HEK293T (cell line): ENCODE data around the gene RUVBL2.

Source experiments
- CTCF ChIA-PET: fragments of 350-600 bp; formaldehyde crosslinking; extraction: SDS; loops from one replicate; lab custom pipeline; 2021; ENCODE audit warnings: antibody characterized with exemption, inconsistent platforms; lab: Yijun Ruan, JAX
- POLR2A ChIA-PET: fragments of 350-600 bp; formaldehyde crosslinking; extraction: SDS; loops from one replicate; lab custom pipeline; 2020; ENCODE audit warnings: antibody characterized with exemption, inconsistent platforms; lab: Yijun Ruan, JAX
- DNase-seq: peaks from one replicate; pipeline ENCODE4 v3.0.0; 2012; ENCODE audit warnings: mixed read lengths; ENCODE audit errors: extremely low spot score
- ARNT ChIP-seq: fragments of 450-650 bp; IDR thresholded peaks from 2 replicates; pipeline ENCODE4 v1.6.1; 2017; ENCODE audit warnings: mild to moderate bottlenecking
- BHLHE40 ChIP-seq: fragments of 450-650 bp; IDR thresholded peaks from 2 replicates; pipeline ENCODE4 v1.6.1; 2016; ENCODE audit warnings: mild to moderate bottlenecking, moderate library complexity, borderline replicate concordance
- CTBP1 ChIP-seq: fragments of 450-650 bp; IDR thresholded peaks from 2 replicates; pipeline ENCODE4 v1.6.1; 2016; ENCODE audit warnings: borderline replicate concordance
- ELF4 ChIP-seq: fragments of 450-650 bp; IDR thresholded peaks from 2 replicates; pipeline ENCODE4 v1.6.1; 2017; ENCODE audit warnings: antibody characterized with exemption
- FOXA1 ChIP-seq: fragments of 450-650 bp; IDR thresholded peaks from 2 replicates; pipeline ENCODE4 v1.6.1; 2016; ENCODE audit warnings: mild to moderate bottlenecking
- FOXK2 ChIP-seq: fragments of 450-650 bp; IDR thresholded peaks from 2 replicates; pipeline ENCODE4 v1.6.1; 2016; ENCODE audit warnings: mild to moderate bottlenecking
- FOXM1 ChIP-seq: fragments of 450-650 bp; IDR thresholded peaks from 2 replicates; pipeline ENCODE4 v1.6.1; 2017; ENCODE audit warnings: mild to moderate bottlenecking, borderline replicate concordance
- HDGF ChIP-seq: fragments of 450-650 bp; IDR thresholded peaks from 2 replicates; pipeline ENCODE4 v1.6.1; 2017; ENCODE audit warnings: antibody characterized with exemption, borderline replicate concordance
- L3MBTL2 ChIP-seq: fragments of 450-650 bp; conservative IDR thresholded peaks from 2 replicates; pipeline ENCODE4 v1.6.1; 2016; ENCODE audit warnings: mild to moderate bottlenecking
- LEF1 ChIP-seq: fragments of 450-650 bp; IDR thresholded peaks from 2 replicates; pipeline ENCODE4 v1.6.1; 2017; ENCODE audit warnings: mild to moderate bottlenecking, borderline replicate concordance
- NFRKB ChIP-seq: fragments of 450-650 bp; IDR thresholded peaks from 2 replicates; pipeline ENCODE4 v1.6.1; 2016; ENCODE audit warnings: mild to moderate bottlenecking, moderate library complexity
- PKNOX1 ChIP-seq: fragments of 450-650 bp; IDR thresholded peaks from 2 replicates; pipeline ENCODE4 v1.6.1; 2016
- SP1 ChIP-seq: fragments of 450-650 bp; IDR thresholded peaks from 2 replicates; pipeline ENCODE4 v1.6.1; 2017
- SUZ12 ChIP-seq: fragments of 450-650 bp; IDR thresholded peaks from 2 replicates; pipeline ENCODE4 v1.6.1; 2016; ENCODE audit warnings: mild to moderate bottlenecking
- TARDBP ChIP-seq: fragments of 450-650 bp; IDR thresholded peaks from 2 replicates; pipeline ENCODE4 v1.6.1; 2016
- ZNF384 ChIP-seq: fragments of 450-650 bp; IDR thresholded peaks from 2 replicates; pipeline ENCODE4 v1.6.1; 2016

RUVBL2 gene

GRCh38 chr19:48986211-48986610, 7.5 kb upstream of the RUVBL2 start:
- ChIA-PET POLR2A (interaction anchor here (1.2 kb wide), 1 partner anchor 8 kb away, joined by 4 read pairs; no protein-coding TSS in a partner anchor), CTCF (interaction anchor here (1.0 kb wide), 1 partner anchor 13 kb away, joined by 3 read pairs; no protein-coding TSS in a partner anchor)
- DNase-seq: no peak
- TF ChIP-seq L3MBTL2 (no peak), FOXK2 (no peak), CTBP1 (no peak)

GRCh38 chr19:48987323-48987722, 6.4 kb upstream of the RUVBL2 start:
- TF ChIP-seq SP1: no peak
- TF ChIP-seq NFRKB: no peak
- TF ChIP-seq FOXK2: no peak
- no peak for TF ChIP-seq CTBP1
- no peak for TF ChIP-seq ELF4
- no peak for TF ChIP-seq FOXA1
- no peak for TF ChIP-seq BHLHE40
- no peak for TF ChIP-seq TARDBP
- no peak for TF ChIP-seq SUZ12
- TF ChIP-seq LEF1: no peak
- TF ChIP-seq PKNOX1: no peak
- TF ChIP-seq ARNT: no peak
- no peak for TF ChIP-seq ZNF384
- TF ChIP-seq HDGF: no peak
- no peak for TF ChIP-seq FOXM1
- no peak for TF ChIP-seq L3MBTL2
- DNase-seq: no peak
- POLR2A ChIA-PET: interaction anchor here (1.2 kb wide), 1 partner anchor 9 kb away, joined by 4 read pairs; no protein-coding TSS in a partner anchor
- CTCF ChIA-PET: interaction anchor here (0.6 to 1.0 kb wide), 2 partner anchors 12 to 17 kb away, joined by 3 read pairs; no protein-coding TSS in a partner anchor

- DNase-seq: no peak
- no peak for TF ChIP-seq ELF4
- TF ChIP-seq CTBP1: no peak
- TF ChIP-seq FOXA1: no peak
- no peak for TF ChIP-seq PKNOX1
- no peak for TF ChIP-seq HDGF
- TF ChIP-seq ARNT: no peak
- no peak for TF ChIP-seq BHLHE40
- TF ChIP-seq FOXK2: no peak
- TF ChIP-seq L3MBTL2: no peak
- TF ChIP-seq SUZ12: no peak
- no peak for TF ChIP-seq NFRKB
- no peak for TF ChIP-seq SP1
- TF ChIP-seq TARDBP: no peak
- TF ChIP-seq LEF1: no peak
- ChIA-PET CTCF (no interaction called here), POLR2A (no interaction called here)
These were observed 5.4 kb upstream of the RUVBL2 start for GRCh38 chr19:48988286-48988685.

GRCh38 chr19:48988860-48989259, 4.8 kb upstream of the RUVBL2 start:
- ChIA-PET POLR2A (no interaction called here), CTCF (interaction anchor here (0.6 kb wide), 1 partner anchor 193 kb away, joined by 3 read pairs; no protein-coding TSS in a partner anchor)

GRCh38 chr19:48989701-48990291, 3.9 kb upstream of the RUVBL2 start:
- CTCF ChIA-PET: no interaction called here
- DNase-seq: no peak
- POLR2A ChIA-PET: no interaction called here
- TF ChIP-seq L3MBTL2 (no peak), SP1 (no peak)

More at GRCh38 chr19:48988860-48989259, 4.8 kb upstream of the RUVBL2 start:
- DNase-seq: no peak
- TF ChIP-seq SP1 (no peak), TARDBP (no peak), FOXK2 (no peak), SUZ12 (no peak), FOXM1 (no peak), FOXA1 (no peak), ZNF384 (no peak), BHLHE40 (no peak), L3MBTL2 (no peak), LEF1 (no peak), NFRKB (no peak), CTBP1 (no peak), ELF4 (no peak), HDGF (no peak), ARNT (no peak), PKNOX1 (no peak)

- POLR2A ChIA-PET: interaction anchor here (1.0 kb wide), 1 partner anchor 9 kb away, joined by 3 read pairs; no protein-coding TSS in a partner anchor
- TF ChIP-seq L3MBTL2 (no peak), HDGF (no peak), SP1 (no peak), FOXA1 (no peak), TARDBP (no peak), FOXM1 (no peak), PKNOX1 (no peak), ELF4 (no peak)
- DNase-seq: no peak
- CTCF ChIA-PET: no interaction called here
These were observed 3.3 kb upstream of the RUVBL2 start for GRCh38 chr19:48990400-48990799.
